ENCODE data around the gene PPCS.

PPCS gene

GRCh38 chr1:42456010-42456753 is at the start of gene PPCS, which contains the start of gene ZMYND12:
TSS of gene PPCS (plus strand) at chr1:42456543. CDS start at chr1:42456566, 23 bp downstream.
TSS of gene ZMYND12 (minus strand) at chr1:42456022. CDS start at chr1:42455997, 25 bp downstream.
- DNase-seq (ENCODE audit: low read depth in 4 of 4, low spot score in 1 of 4), result peak; percentile 88 to 93 (median 90)

- no peak for DNase-seq (ENCODE audit: low read depth in 4 of 4, low spot score in 1 of 4)
Measured at GRCh38 chr1:42414551-42415496, 41.5 kb upstream of the PPCS start.

GRCh38 chr1:42417166-42417565 is 39.2 kb upstream of the PPCS start:
- no peak for DNase-seq (ENCODE audit: low read depth in 4 of 4, low spot score in 1 of 4)

GRCh38 chr1:42418516-42418915 is 37.8 kb upstream of the PPCS start:
- no peak for DNase-seq (ENCODE audit: low read depth in 4 of 4, low spot score in 1 of 4)

GRCh38 chr1:42419126-42419821 is 37.1 kb upstream of the PPCS start:
- DNase-seq (ENCODE audit: low read depth in 4 of 4, low spot score in 1 of 4), result no peak

- no peak for DNase-seq (ENCODE audit: low read depth in 4 of 4, low spot score in 1 of 4)
Measured at GRCh38 chr1:42420121-42420520, 36.2 kb upstream of the PPCS start.

- no peak for DNase-seq (ENCODE audit: low read depth in 4 of 4, low spot score in 1 of 4)
Measured at GRCh38 chr1:42420911-42421585, 35.3 kb upstream of the PPCS start.

GRCh38 chr1:42422737-42423136 is 33.6 kb upstream of the PPCS start:
- no peak for DNase-seq (ENCODE audit: low read depth in 4 of 4, low spot score in 1 of 4)

GRCh38 chr1:42423681-42424080 is 32.7 kb upstream of the PPCS start:
- DNase-seq (ENCODE audit: low read depth in 4 of 4, low spot score in 1 of 4), result no peak

GRCh38 chr1:42424201-42424600 is 32.1 kb upstream of the PPCS start:
- DNase-seq (ENCODE audit: low read depth in 4 of 4, low spot score in 1 of 4), result no peak

- no peak for DNase-seq (ENCODE audit: low read depth in 4 of 4, low spot score in 1 of 4)
Measured at GRCh38 chr1:42427240-42427639, 29.1 kb upstream of the PPCS start.

GRCh38 chr1:42429603-42430002 is 26.7 kb upstream of the PPCS start:
- DNase-seq (ENCODE audit: low read depth in 4 of 4, low spot score in 1 of 4), result no peak

- DNase-seq (ENCODE audit: low read depth in 4 of 4, low spot score in 1 of 4), result no peak
Measured at GRCh38 chr1:42430286-42431135, 25.8 kb upstream of the PPCS start.

GRCh38 chr1:42431514-42431913 is 24.8 kb upstream of the PPCS start:
- DNase-seq (ENCODE audit: low read depth in 4 of 4, low spot score in 1 of 4), result no peak

- DNase-seq (ENCODE audit: low read depth in 4 of 4, low spot score in 1 of 4), result no peak
Measured at GRCh38 chr1:42432714-42433113, 23.6 kb upstream of the PPCS start.

GRCh38 chr1:42433369-42433768 is 23.0 kb upstream of the PPCS start:
- DNase-seq (ENCODE audit: low read depth in 4 of 4, low spot score in 1 of 4), result no peak

GRCh38 chr1:42434340-42434739 is 22.0 kb upstream of the PPCS start:
- no peak for DNase-seq (ENCODE audit: low read depth in 4 of 4, low spot score in 1 of 4)

GRCh38 chr1:42439940-42440339 is 16.4 kb upstream of the PPCS start:
- DNase-seq (ENCODE audit: low read depth in 4 of 4, low spot score in 1 of 4), result no peak

- DNase-seq (ENCODE audit: low read depth in 4 of 4, low spot score in 1 of 4), result no peak
Measured at GRCh38 chr1:42442662-42443061, 13.7 kb upstream of the PPCS start.

- DNase-seq (ENCODE audit: low read depth in 4 of 4, low spot score in 1 of 4), result no peak
Measured at GRCh38 chr1:42449256-42449655, 7.1 kb upstream of the PPCS start.
